ENCODE results near the gene BRAF. TPM values are rescaled to one million over a fixed set of nuclear protein-coding genes. Genes with fewer than 3 reads are reported as not detected.
"Not testable (repeated sequence)": the region's sequence is repeated elsewhere in the genome, so short reads cannot be mapped to it uniquely, and the experiment has no call there.

Gene BRAF
- total RNA-seq, 4 donors from 2014 or later: 20.9 to 51.8 (median 34.8) TPM

DNA sequence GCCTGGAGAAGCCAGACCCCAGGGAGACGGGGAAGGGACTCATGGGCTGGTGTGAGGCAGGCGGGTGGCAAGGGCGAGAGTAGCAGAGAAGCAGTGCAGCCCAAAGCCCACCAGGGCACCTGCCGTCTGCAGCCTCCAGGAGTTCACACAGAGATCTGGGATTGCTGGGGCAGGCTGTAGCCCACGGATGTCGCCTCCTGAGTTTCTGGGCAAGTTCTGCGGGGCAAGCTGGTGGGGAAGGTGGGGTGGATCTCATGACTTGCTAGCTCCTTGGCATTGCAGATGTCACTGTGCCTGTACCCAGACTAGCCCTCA is 246.0 kb downstream of the BRAF start:
- in situ Hi-C loops (cut with MboI; ENCODE audit: low pct_ligation_motif_present in 1 of 4, low pct_unique_long_range_greater_than_20kb in 1 of 4, low sequenced_read_pairs in 3 of 4): loop anchor here (25.0 kb wide), 1 partner anchor 334 kb away; the partner anchor contains the start of gene MRPS33 (in 4 of the 4)
- TF ChIP-seq EP300 (IDR thresholded peaks at IDR 0.05; ENCODE audit: low read depth) (no peak), CTCF (IDR thresholded peaks at IDR 0.05) (no peak), POLR2A (IDR thresholded peaks at IDR 0.05) (no peak), POLR2AphosphoS5 (IDR thresholded peaks at IDR 0.05) (no peak)
- no peak for DNase-seq

DNA sequence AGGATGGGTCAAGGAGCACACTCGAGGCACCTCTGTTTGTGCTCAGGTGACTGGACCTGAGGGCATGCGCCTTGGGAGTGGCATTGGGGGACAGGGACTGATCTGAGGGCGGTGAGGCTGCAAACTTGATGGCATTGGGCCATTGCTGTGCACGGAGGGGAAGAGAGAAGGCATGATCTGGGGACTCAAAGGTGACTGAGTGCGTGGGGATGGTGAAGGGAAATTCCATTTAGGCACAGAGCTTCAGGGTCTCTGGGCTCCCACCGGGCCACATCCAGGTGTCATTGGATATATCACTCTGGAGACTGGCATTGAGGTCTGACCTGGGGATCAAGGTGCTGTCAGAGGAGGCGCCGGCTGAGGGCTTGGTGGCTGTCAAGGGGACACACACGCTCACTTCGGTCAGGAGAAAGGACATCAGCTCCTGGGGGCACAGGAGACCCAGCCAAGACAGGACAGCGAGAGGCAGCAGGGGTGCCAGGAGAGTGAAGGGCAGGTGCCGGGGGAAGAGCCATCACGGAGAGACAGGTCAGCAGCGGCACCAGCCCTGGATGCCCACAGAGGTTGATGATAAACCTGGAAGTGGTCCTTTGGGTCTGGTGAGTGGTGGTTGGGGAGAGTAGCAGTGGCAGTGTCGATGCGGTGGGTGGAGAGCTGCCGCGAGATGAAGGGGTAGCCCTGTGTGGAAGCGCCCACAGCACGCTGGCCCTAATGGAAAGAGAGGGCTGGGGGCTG is 246.5 kb downstream of the BRAF start:
- TF ChIP-seq POLR2AphosphoS5 (IDR thresholded peaks at IDR 0.05) (no peak), POLR2A (IDR thresholded peaks at IDR 0.05) (no peak), EP300 (IDR thresholded peaks at IDR 0.05; ENCODE audit: low read depth) (no peak), CTCF (IDR thresholded peaks at IDR 0.05) (no peak)
- H3K4me1 ChIP-seq: peaks cover 12 to 29% (median 24%) of the 10 kb centered on the region in 4 donors
- DNase-seq: no peak
- no peaks in the 10 kb centered on the region for H3K27me3 ChIP-seq
- 94 to 96% methylated on average over 15 to 20 of the region's 20 CpGs for WGBS, 2 donors (ENCODE audit: low coverage in 1 of 2)
- H3K27ac ChIP-seq: no peak overlapping the region
- H3K9me3 ChIP-seq: no peaks in the 10 kb centered on the region
- H3K4me3 ChIP-seq: no peak overlapping the region
- in situ Hi-C loops (cut with MboI; ENCODE audit: low pct_ligation_motif_present in 1 of 4, low pct_unique_long_range_greater_than_20kb in 1 of 4, low sequenced_read_pairs in 3 of 4): loop anchor here (25.0 kb wide), 1 partner anchor 334 kb away; the partner anchor contains the start of gene MRPS33 (in 4 of the 4)
- peaks cover 0 to 22% (median 7%) of the 10 kb centered on the region in 4 donors for H3K36me3 ChIP-seq
- intact Hi-C loops (cut with DNase I; ENCODE audit: low total_unique reads): no loop called here

More for the DNA sequence above, 246.0 kb downstream of the BRAF start:
- Histone ChIP-seq H3K4me3 (no peak overlapping the region), H3K27me3 (no peaks in the 10 kb centered on the region), H3K9me3 (no peaks in the 10 kb centered on the region), H3K27ac (no peak overlapping the region), H3K4me1 (peaks cover 12 to 25% (median 21%) of the 10 kb centered on the region in 4 donors), H3K36me3 (peaks cover 0 to 22% (median 7%) of the 10 kb centered on the region in 4 donors)
- intact Hi-C loops (cut with DNase I; ENCODE audit: low total_unique reads): no loop called here
- 94% methylated on average over 7 of the region's 7 CpGs; no CpG with 5 or more reads in 1 of the 2 donors for WGBS, 2 donors (ENCODE audit: low coverage in 1 of 2)

GRCh38 chr7:140677496-140677895 is 247.2 kb downstream of the BRAF start:
- in situ Hi-C loops (cut with MboI; ENCODE audit: low pct_ligation_motif_present in 1 of 4, low pct_unique_long_range_greater_than_20kb in 1 of 4, low sequenced_read_pairs in 3 of 4) (loop anchor here (25.0 kb wide), 1 partner anchor 335 kb away; the partner anchor contains the start of gene MRPS33 (in 4 of the 4)), intact Hi-C loops (cut with DNase I; ENCODE audit: low total_unique reads) (no loop called here)
- Histone ChIP-seq H3K36me3 (peaks cover 0 to 22% (median 7%) of the 10 kb centered on the region in 4 donors), H3K9me3 (no peaks in the 10 kb centered on the region), H3K4me3 (no peak overlapping the region), H3K27me3 (no peaks in the 10 kb centered on the region), H3K4me1 (peaks cover 12 to 30% (median 25%) of the 10 kb centered on the region in 4 donors), H3K27ac (no peak overlapping the region)
- 78 to 88% methylated on average over 1 to 3 of the region's 3 CpGs for WGBS, 2 donors (ENCODE audit: low coverage in 1 of 2)
- no peak for TF ChIP-seq POLR2A (IDR thresholded peaks at IDR 0.05)
- TF ChIP-seq POLR2AphosphoS5 (IDR thresholded peaks at IDR 0.05): no peak
- TF ChIP-seq CTCF (IDR thresholded peaks at IDR 0.05): no peak
- TF ChIP-seq EP300 (IDR thresholded peaks at IDR 0.05; ENCODE audit: low read depth): no peak
- DNase-seq: no peak

GRCh38 chr7:140676956-140677355 is 247.8 kb downstream of the BRAF start:
- H3K27ac ChIP-seq; intact Hi-C loops (cut with DNase I; ENCODE audit: low total_unique reads); H3K9me3 ChIP-seq; DNase-seq; H3K27me3 ChIP-seq; H3K4me3 ChIP-seq: not testable (repeated sequence)
- WGBS, 2 donors (ENCODE audit: low coverage in 1 of 2): 86 to 92% methylated on average over 4 to 11 of the region's 11 CpGs
- H3K4me1 ChIP-seq: peaks cover 17 to 35% (median 25%) of the 10 kb centered on the region in 4 donors
- in situ Hi-C loops (cut with MboI; ENCODE audit: low pct_ligation_motif_present in 1 of 4, low pct_unique_long_range_greater_than_20kb in 1 of 4, low sequenced_read_pairs in 3 of 4): loop anchor here (25.0 kb wide), 1 partner anchor 335 kb away; the partner anchor contains the start of gene MRPS33 (in 4 of the 4)
- H3K36me3 ChIP-seq: peaks cover 0 to 22% (median 5%) of the 10 kb centered on the region in 4 donors

Data from transverse colon (tissue), 4 donors.